Islet of Langerhans (tissue), 1 donor: Measurements from ENCODE around the gene CEP131.

Source experiments
- FAIRE-seq: peaks from one replicate; lab custom pipeline; 2011; peaks lifted over from hg19 to GRCh38; lab: Jason Lieb, UNC

The CEP131 gene

GRCh38 chr17:81221842-81222619 lies 734 bp downstream of the CEP131 start:
- FAIRE-seq, result no peak

GRCh38 chr17:81221371-81221841 lies 1.4 kb downstream of the CEP131 start:
- FAIRE-seq, result no peak

GRCh38 chr17:81219476-81220180 lies 3.1 kb downstream of the CEP131 start:
- FAIRE-seq, result no peak

- FAIRE-seq, result no peak
Measured at GRCh38 chr17:81218991-81219390, 3.8 kb downstream of the CEP131 start.

- no peak for FAIRE-seq
Measured at GRCh38 chr17:81218459-81218858, 4.3 kb downstream of the CEP131 start.

- no peak for FAIRE-seq
Measured at GRCh38 chr17:81217491-81217890, 5.3 kb downstream of the CEP131 start.

- no peak for FAIRE-seq
Measured at GRCh38 chr17:81213978-81214377, 8.8 kb downstream of the CEP131 start.

- FAIRE-seq, result no peak
Measured at GRCh38 chr17:81212365-81212764, 10.4 kb downstream of the CEP131 start.

- no peak for FAIRE-seq
Measured at GRCh38 chr17:81210868-81211267, 11.9 kb downstream of the CEP131 start.

GRCh38 chr17:81210466-81210865 lies 12.3 kb downstream of the CEP131 start:
- FAIRE-seq, result no peak

GRCh38 chr17:81209141-81209540 lies 13.6 kb downstream of the CEP131 start:
- FAIRE-seq, result no peak

GRCh38 chr17:81208651-81209050 lies 14.1 kb downstream of the CEP131 start:
- no peak for FAIRE-seq

GRCh38 chr17:81207610-81208581 lies 14.9 kb downstream of the CEP131 start:
- no peak for FAIRE-seq

- no peak for FAIRE-seq
Measured at GRCh38 chr17:81206657-81207056, 16.1 kb downstream of the CEP131 start.

- FAIRE-seq, result no peak
Measured at GRCh38 chr17:81206166-81206565, 16.6 kb downstream of the CEP131 start.

GRCh38 chr17:81204578-81204977 lies 18.2 kb downstream of the CEP131 start:
- no peak for FAIRE-seq

GRCh38 chr17:81203136-81203535 lies 19.6 kb downstream of the CEP131 start:
- no peak for FAIRE-seq

GRCh38 chr17:81202318-81202717 lies 20.4 kb downstream of the CEP131 start:
- FAIRE-seq, result no peak

- no peak for FAIRE-seq
Measured at GRCh38 chr17:81200695-81201580, 21.8 kb downstream of the CEP131 start.

GRCh38 chr17:81200201-81200600 lies 22.6 kb downstream of the CEP131 start:
- FAIRE-seq, result no peak

GRCh38 chr17:81199482-81199830 lies 23.3 kb downstream of the CEP131 start:
- FAIRE-seq, result no peak
